Upper lobe of left lung (tissue), 6 donors: ENCODE measurements around the gene RNPEPL1. TPM values are rescaled to one million over a fixed set of nuclear protein-coding genes. Genes with fewer than 3 reads are reported as not detected.

ENCODE experiments used
- ATAC-seq, 2 donors: fragments of 200-7000 bp; cut with Tn5 transposase; one replicate each; pipeline ENCODE4 v1.9.1; 2022; ENCODE audit warnings: mild to moderate bottlenecking in 2 of 2, moderate library complexity in 2 of 2; ENCODE audit not compliant: low FRiP score in 2 of 2
- DNase-seq, 2 donors: peaks; one replicate each; pipeline ENCODE4 v3.0.0-alpha.2; 2019 to 2020
- H3K27ac ChIP-seq, 4 donors: fragments of 200-600 bp; sonication (generic); one replicate each; pipeline ENCODE4 v1.5.1; 2016 to 2019
- H3K27me3 ChIP-seq, 4 donors: fragments of 200-600 bp; sonication (generic); one replicate each; pipeline ENCODE4 v1.5.1; 2017 to 2019
- H3K36me3 ChIP-seq, 4 donors: fragments of 200-600 bp; sonication (generic); one replicate each; pipeline ENCODE4 v1.5.1; 2016 to 2019
- H3K4me1 ChIP-seq, 4 donors: fragments of 200-600 bp; sonication (generic); one replicate each; pipeline ENCODE4 v1.5.1; 2018 to 2019
- H3K4me3 ChIP-seq, 4 donors: fragments of 200-600 bp; sonication (generic); one replicate each; pipeline ENCODE4 v1.5.1; 2017 to 2019; ENCODE audit warnings: mild to moderate bottlenecking in 2 of 4, moderate library complexity in 1 of 4
- H3K9me3 ChIP-seq, 4 donors: fragments of 200-600 bp; sonication (generic); one replicate each; pipeline ENCODE4 v1.5.1; 2018 to 2019
- EP300 ChIP-seq, 4 donors: sonication (generic); formaldehyde crosslinking; IDR thresholded peaks; one replicate each; pipeline ENCODE4 v1.5.1; 2017; ENCODE audit warnings: antibody characterized with exemption in 4 of 4, control low read depth in 2 of 4
- POLR2A ChIP-seq, 4 donors: fragments of 450-650 bp; IDR thresholded peaks; one replicate each; pipeline ENCODE4 v1.5.1; 2016 to 2017; ENCODE audit warnings: antibody characterized with exemption in 4 of 4, mild to moderate bottlenecking in 2 of 4
- POLR2AphosphoS5 ChIP-seq, 2 donors: sonication (generic); formaldehyde crosslinking; IDR thresholded peaks; one replicate each; pipeline ENCODE4 v1.5.1; 2017; ENCODE audit warnings: antibody characterized with exemption in 2 of 2
- WGBS, 2 donors: methylation state at CpG; one replicate each; pipeline ENCODE4 v1.1.5; 2017 to 2018; 5-methylcytosine and 5-hydroxymethylcytosine counted together
- total RNA-seq, 6 donors: library from RNA; depleted of rRNA in 4 of 6; stranded (reverse); fragments of >200 nt in 4 of 6; gene quantifications; one replicate each; pipeline versions ENCODE4 v1.1.0 to v1.2.1, GENCODE V29; 2016 to 2021
- TF ChIP-seq, protein P1 (sequence below), 6 experiments: fragments of 450-650 bp in 4 of 6; fragments of 200-600 bp in 2 of 6; sonication (generic) in 2 of 6; IDR thresholded peaks; one replicate each; pipeline ENCODE4 v1.5.1; 2016 to 2019; ENCODE audit warnings: antibody characterized with exemption in 6 of 6
- donor health status: DM: no; HTN: no; CAD: no; lungs with moderate emphysema.
- donor health status: DM: no; HTN: yes; CAD: no; lungs with severe emphysema.

Gene RNPEPL1
- total RNA-seq, 6 donors from 2014 or later, result 71.0 to 264 (median 123) TPM

DNA sequence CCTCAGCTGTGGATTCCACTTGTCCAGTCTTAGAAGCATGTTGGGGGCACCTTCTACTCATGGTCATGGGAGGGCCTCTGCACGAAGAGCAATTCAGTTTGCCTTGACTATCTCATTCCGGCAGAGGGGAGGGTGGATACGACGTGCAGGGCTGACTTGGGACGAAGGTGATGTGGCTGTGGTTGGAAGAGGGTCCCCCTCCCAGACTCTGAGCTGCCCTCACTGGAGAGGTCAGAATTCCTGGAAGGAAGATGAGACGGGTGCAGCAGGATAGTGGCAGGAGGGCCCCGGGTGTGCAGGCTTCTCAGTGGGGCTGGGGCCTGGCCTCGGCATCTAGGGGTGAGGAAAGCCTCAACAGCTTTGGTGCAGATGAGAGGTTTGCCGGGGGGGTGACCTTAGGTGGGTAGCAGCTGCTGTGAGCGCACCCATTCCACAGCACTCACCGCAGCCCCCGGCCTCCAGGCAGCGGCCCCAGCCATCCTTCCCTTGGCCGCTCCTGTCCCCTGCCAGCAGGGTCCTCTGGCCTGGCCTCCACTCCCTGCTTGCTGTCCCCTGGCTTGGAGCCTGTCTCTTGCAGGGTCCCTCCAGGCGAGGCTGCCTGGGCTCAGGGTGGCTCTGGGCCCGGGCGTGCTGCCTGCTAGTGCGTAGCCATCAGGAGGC is 3.2 kb downstream of the RNPEPL1 start:
- DNase-seq, result peak; percentile 17 to 68
- 85 to 92% methylated on average over 7 to 18 of the region's 18 CpGs for WGBS, 2 donors

DNA sequence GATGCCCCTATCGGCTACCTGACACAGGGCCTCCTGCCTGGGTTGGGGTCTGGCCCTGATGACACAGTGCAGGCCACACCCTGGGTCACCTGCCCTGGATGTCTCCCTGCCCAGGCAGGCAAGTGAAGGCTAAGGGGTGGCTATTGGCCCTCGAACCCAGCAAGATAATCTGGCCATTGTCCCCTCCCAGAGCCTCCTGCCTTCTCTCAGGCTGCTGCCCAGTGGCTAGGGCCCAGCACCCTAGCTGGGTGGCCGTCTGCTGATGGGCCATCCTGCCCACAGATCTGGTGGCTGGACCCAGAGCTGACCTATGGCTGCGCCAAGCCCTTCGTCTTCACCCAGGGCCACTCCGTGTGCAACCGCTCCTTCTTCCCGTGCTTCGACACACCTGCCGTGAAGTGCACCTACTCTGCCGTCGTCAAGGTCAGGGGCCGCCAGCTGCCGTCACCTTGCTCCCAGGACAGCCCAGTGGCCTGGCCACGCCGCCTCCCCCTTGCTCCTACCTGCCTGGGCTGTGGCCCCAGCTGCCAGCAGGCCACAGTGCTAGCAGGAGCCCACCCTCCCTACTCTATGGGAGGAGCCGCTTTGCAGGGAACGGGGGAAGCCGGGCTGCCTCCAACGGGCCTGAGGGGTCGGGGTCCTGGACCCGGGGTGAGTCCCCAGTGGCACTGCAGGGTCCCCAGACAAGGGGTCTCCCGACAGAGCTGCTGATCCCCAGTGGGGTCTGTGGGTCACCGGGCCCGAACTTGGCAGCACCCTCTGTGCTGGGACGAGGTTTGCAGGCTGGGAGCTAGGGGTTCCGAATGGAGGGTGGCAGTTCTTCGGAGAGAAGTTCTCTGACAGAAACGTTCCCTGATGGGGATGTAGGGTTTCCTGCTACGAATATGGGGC is 4.1 kb downstream of the RNPEPL1 start:
- Histone ChIP-seq H3K4me3 (no peak overlapping the region), H3K27ac (no peak overlapping the region), H3K4me1 (peaks cover 26 to 40% (median 28%) of the 10 kb centered on the region in 4 donors), H3K27me3 (no peaks in the 10 kb centered on the region), H3K36me3 (peaks cover 10 to 52% (median 42%) of the 10 kb centered on the region in 4 donors), H3K9me3 (no peaks in the 10 kb centered on the region)
- ATAC-seq (no peak), DNase-seq (peak in 1 of 2 donors; percentile 68)
- 89 to 98% methylated on average over 11 to 28 of the region's 30 CpGs for WGBS, 2 donors
- TF ChIP-seq POLR2AphosphoS5 (IDR thresholded peaks at IDR 0.05) (no peak), EP300 (IDR thresholded peaks at IDR 0.05) (no peak), POLR2A (IDR thresholded peaks at IDR 0.05) (no peak)
- TF ChIP-seq, protein P1, sequence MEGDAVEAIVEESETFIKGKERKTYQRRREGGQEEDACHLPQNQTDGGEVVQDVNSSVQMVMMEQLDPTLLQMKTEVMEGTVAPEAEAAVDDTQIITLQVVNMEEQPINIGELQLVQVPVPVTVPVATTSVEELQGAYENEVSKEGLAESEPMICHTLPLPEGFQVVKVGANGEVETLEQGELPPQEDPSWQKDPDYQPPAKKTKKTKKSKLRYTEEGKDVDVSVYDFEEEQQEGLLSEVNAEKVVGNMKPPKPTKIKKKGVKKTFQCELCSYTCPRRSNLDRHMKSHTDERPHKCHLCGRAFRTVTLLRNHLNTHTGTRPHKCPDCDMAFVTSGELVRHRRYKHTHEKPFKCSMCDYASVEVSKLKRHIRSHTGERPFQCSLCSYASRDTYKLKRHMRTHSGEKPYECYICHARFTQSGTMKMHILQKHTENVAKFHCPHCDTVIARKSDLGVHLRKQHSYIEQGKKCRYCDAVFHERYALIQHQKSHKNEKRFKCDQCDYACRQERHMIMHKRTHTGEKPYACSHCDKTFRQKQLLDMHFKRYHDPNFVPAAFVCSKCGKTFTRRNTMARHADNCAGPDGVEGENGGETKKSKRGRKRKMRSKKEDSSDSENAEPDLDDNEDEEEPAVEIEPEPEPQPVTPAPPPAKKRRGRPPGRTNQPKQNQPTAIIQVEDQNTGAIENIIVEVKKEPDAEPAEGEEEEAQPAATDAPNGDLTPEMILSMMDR (IDR thresholded peaks at IDR 0.05), result no peak

More for the DNA sequence above, 3.2 kb downstream of the RNPEPL1 start:
- no peaks in the 10 kb centered on the region for H3K27me3 ChIP-seq
- TF ChIP-seq POLR2A (IDR thresholded peaks at IDR 0.05) (no peak), EP300 (IDR thresholded peaks at IDR 0.05) (no peak), POLR2AphosphoS5 (IDR thresholded peaks at IDR 0.05) (no peak)
- TF ChIP-seq, protein P1 (IDR thresholded peaks at IDR 0.05), result no peak
- H3K4me1 ChIP-seq, result peaks cover 35 to 49% (median 38%) of the 10 kb centered on the region in 4 donors
- H3K9me3 ChIP-seq, result no peaks in the 10 kb centered on the region
- no peak overlapping the region for H3K27ac ChIP-seq
- no peak overlapping the region for H3K4me3 ChIP-seq
- H3K36me3 ChIP-seq, result peaks cover 6 to 42% (median 32%) of the 10 kb centered on the region in 4 donors
- no peak for ATAC-seq

DNA sequence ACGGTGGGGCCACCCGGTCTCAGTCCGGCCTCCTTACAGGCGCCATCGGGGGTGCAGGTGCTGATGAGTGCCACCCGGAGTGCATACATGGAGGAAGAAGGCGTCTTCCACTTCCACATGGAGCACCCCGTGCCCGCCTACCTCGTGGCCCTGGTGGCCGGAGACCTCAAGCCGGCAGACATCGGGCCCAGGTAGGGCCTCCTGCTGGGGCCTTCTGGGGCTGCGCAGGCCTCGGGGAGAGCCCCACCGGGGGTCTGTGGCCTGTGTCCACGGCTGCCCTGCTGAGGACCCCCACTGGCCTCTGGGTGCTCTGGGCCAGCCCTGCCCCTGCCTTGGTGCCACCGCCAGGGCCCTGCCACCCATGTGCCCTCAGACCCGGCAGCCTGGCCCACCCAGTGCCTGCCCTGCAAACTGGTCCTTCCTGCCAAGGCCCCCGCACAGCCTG is 4.8 kb downstream of the RNPEPL1 start:
- TF ChIP-seq EP300 (IDR thresholded peaks at IDR 0.05) (no peak), POLR2A (IDR thresholded peaks at IDR 0.05) (no peak), POLR2AphosphoS5 (IDR thresholded peaks at IDR 0.05) (no peak)
- TF ChIP-seq, protein P1 (IDR thresholded peaks at IDR 0.05), result no peak
- Histone ChIP-seq H3K9me3 (no peaks in the 10 kb centered on the region), H3K4me1 (peaks cover 22 to 41% (median 25%) of the 10 kb centered on the region in 4 donors), H3K27ac (no peak overlapping the region), H3K27me3 (no peaks in the 10 kb centered on the region), H3K36me3 (peaks cover 10 to 59% (median 49%) of the 10 kb centered on the region in 4 donors), H3K4me3 (no peak overlapping the region)
- peak in 1 of 2 donors; percentile 75 for DNase-seq
- no peak for ATAC-seq
- WGBS, 2 donors, result 90 to 95% methylated on average over 12 to 17 of the region's 20 CpGs

DNA sequence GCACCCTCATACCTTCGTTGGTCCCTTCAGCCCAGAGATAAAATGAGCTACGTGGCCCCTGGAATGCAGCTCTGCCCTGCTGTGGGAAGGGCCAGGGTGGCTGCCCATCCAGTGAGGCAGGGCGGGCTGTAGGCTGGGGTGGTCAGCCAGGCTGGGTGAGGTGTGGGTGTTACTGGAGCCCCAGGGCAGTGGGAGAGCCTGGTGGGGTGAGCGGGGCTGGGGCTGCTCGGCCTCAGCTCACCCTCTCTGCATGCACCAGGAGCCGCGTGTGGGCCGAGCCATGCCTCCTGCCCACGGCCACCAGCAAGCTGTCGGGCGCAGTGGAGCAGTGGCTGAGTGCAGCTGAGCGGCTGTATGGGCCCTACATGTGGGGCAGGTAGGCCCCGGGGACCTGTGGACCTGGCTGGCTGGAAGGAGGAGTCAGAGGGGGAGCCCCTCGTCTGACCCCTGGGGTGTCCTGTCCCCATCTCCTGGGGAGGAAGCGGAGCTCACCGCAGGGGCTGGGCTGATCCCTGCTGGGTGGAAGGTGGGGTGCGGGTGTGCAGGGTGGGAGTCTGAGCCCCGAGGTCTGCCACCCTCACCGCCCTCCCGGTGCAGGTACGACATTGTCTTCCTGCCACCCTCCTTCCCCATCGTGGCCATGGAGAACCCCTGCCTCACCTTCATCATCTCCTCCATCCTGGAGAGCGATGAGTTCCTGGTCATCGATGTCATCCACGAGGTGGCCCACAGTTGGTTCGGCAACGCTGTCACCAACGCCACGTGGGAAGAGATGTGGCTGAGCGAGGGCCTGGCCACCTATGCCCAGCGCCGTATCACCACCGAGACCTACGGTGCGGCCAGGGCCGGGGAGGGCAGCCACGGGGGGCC is 5.5 kb downstream of the RNPEPL1 start:
- 87 to 93% methylated on average over 21 to 37 of the region's 37 CpGs for WGBS, 2 donors
- DNase-seq, result peak in 1 of 2 donors; percentile 73
- Histone ChIP-seq H3K4me3 (no peak overlapping the region), H3K36me3 (peaks cover 10 to 65% (median 53%) of the 10 kb centered on the region in 4 donors), H3K27ac (no peak overlapping the region), H3K4me1 (peaks cover 27 to 47% (median 31%) of the 10 kb centered on the region in 4 donors), H3K9me3 (no peaks in the 10 kb centered on the region), H3K27me3 (no peaks in the 10 kb centered on the region)
- ATAC-seq, result no peak
- TF ChIP-seq EP300 (IDR thresholded peaks at IDR 0.05), result no peak
- TF ChIP-seq, protein P1 (IDR thresholded peaks at IDR 0.05), result no peak
